GM13977 (cell line): ENCODE measurements around the gene IFNL4.
A peak's percentile ranks its signal among the peaks of the same experiment; 100 is the strongest.

Experiments used
- DNase-seq: peaks from one replicate; pipeline ENCODE4 v3.0.0; 2012; ENCODE audit warnings: low spot score
- CTCF ChIP-seq: IDR thresholded peaks from 2 replicates; pipeline ENCODE4 v1.5.1; 2012; ENCODE audit warnings: mild to moderate bottlenecking, control low read depth; ENCODE audit not compliant: insufficient read depth; ENCODE audit errors: extremely low read depth, missing control alignments
- in situ Hi-C: fragments of 300-500 bp; cut with MboI; formaldehyde crosslinking; loops from one replicate; pipeline ENCODE4 v1.12.0; 2022; ENCODE audit warnings: low sequenced_read_pairs, low pct_unique_long_range_greater_than_20kb, mixed read lengths, inconsistent platforms; ENCODE audit not compliant: unreplicated experiment

Gene IFNL4

DNA sequence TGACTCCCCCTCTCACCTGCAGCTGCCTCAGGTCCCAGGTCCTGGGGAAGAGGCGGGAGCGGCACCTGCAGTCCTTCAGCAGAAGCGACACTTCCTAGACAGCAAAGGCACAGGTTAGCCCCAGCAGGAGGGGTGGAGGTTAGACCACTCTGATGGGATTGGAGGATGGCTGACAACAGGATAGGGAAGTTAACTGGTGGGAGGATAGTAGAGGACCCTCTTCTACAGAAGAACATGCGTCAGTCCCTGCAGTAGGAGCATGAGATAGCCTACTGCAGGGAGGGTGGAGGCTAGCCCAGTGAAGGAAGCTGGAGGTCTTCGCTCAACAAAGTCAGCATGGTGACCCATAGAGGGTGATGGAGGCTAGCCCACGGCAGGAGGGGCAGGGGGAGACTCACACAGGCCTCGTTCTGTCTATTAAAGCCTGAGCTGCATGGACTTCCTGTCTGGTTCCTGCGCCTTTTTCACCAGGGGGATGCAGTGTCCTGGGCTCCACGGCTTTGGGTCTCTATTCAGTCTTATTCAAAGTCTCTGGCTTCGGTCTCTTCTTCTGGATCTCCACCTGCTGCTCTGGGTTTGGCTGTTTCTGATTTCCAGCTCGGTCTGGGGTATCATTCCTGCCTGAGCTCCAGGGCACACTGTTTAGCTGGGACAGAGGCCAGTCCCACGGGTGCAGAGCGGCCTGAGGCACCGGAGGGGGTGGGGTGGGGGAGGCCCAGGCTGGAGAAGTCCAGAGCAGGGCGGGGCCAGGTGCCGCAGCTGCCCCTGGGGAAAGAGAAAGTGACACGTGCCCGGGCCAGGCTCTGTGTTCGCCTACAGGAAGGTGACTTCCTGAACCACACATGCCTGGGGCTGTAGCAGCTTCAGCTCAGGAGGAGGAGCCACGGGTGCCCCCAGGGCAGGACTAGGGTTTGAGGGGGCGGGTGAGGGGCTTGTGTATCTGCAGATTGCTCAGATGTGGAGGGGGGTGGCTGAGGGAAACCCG is 11.2 kb downstream of the IFNL4 start:
- no peak for TF ChIP-seq CTCF
- in situ Hi-C loops: no loop called here
- DNase-seq: peak; percentile 68

- in situ Hi-C loops: no loop called here
- no peak for TF ChIP-seq CTCF
These were observed 12.1 kb downstream of the IFNL4 start for GRCh38 chr19:39236527-39236926.

DNA sequence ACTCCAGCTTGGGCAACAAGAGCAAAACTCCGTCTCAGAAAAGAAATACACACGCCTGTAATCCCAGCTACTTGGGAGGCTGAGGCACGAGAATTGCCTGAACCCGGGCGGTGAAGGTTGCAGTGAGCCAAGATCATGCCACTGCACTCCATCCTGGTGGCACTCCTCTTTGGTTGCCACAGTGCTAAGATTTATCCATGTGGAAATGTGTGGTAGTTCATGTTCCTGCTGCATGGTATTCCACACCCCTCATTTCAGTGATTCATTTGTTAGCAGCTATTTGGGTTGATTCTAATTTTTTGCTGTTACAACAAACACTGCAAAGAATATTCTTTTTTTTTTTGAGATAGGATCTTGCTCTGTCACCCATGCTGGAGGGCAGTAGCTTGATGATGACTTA is 15.9 kb downstream of the IFNL4 start:
- DNase-seq: no peak
- in situ Hi-C loops: no loop called here
- TF ChIP-seq CTCF: no peak

More at GRCh38 chr19:39236527-39236926, 12.1 kb downstream of the IFNL4 start:
- no peak for DNase-seq

- in situ Hi-C loops: no loop called here
- TF ChIP-seq CTCF: no peak
- no peak for DNase-seq
These were observed 18.4 kb downstream of the IFNL4 start for GRCh38 chr19:39230096-39230764.

GRCh38 chr19:39224910-39225309 is 23.7 kb downstream of the IFNL4 start:
- no peak for DNase-seq
- in situ Hi-C loops: no loop called here

More at GRCh38 chr19:39224910-39225309, 23.7 kb downstream of the IFNL4 start:
- no peak for TF ChIP-seq CTCF
